Measurements from ENCODE around the gene MIB2.

Gene MIB2

GRCh38 chr1:1677718-1678580, 62.6 kb downstream of the MIB2 start:
- in situ Hi-C loops (cut with MboI; ENCODE audit: low sequenced_read_pairs), result no loop called here

DNA sequence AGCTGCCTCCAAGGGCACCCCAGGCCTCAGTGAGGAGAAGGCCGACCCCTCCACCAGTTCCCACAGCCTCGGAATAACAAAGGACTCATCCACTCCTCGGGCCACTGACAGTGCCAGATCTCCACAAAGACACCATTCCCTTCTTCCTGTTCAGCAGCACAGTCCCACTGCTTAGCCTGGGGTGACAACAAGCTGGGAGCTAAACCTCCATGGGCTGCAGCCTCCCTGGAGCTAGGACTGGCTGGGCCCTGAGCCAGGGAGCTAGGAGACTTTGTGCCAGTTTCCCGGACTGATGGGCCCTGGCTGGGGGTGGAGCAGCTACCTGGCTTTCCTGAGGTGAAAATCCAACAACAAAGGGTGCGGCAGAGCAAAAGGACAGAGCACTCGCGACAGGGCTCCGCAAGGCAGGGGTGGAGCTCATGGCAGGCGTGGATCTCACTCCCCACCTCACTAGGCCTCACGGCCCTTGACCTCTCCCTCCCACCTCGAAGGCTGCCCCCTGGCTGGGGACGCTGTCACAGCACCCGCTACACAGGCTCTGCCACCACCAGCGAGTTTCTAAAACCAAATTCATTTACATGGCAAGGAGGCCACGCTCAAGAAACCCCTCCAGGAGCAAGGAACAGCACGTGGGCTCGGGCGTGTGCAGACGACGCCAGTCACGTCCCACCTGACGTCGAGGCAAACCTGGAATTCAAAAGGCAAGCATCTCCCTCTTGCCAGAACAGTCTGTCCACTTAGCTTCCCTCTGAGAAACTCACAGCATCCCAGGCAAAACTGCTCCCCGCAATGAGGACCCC, 63.5 kb downstream of the MIB2 start:
- in situ Hi-C loops (cut with MboI; ENCODE audit: low sequenced_read_pairs), result no loop called here

Measured in HL-60/S4 treated with phorbol 12-myristate 13-acetate at 8.2 ng/mL for 4 days and 3 days (cell line).